ENCODE data around the gene SLC25A34. TPM values are rescaled to one million over a fixed set of nuclear protein-coding genes. Genes with fewer than 3 reads are reported as not detected.

Gene SLC25A34
- total RNA-seq, 4 donors from 2014 or later: 12.9 to 73.3 (median 36.2) TPM

GRCh38 chr1:15722411-15722810 lies 13.6 kb upstream of the SLC25A34 start:
- TF ChIP-seq POLR2AphosphoS5 (IDR thresholded peaks at IDR 0.05) (no peak), EP300 (IDR thresholded peaks at IDR 0.05; ENCODE audit: low read depth) (no peak), POLR2A (IDR thresholded peaks at IDR 0.05) (no peak), CTCF (IDR thresholded peaks at IDR 0.05) (no peak)
- DNase-seq: no peak
- H3K9me3 ChIP-seq: no peaks in the 10 kb centered on the region
- in situ Hi-C loops (cut with MboI; ENCODE audit: low pct_ligation_motif_present in 1 of 4, low pct_unique_long_range_greater_than_20kb in 1 of 4, low sequenced_read_pairs in 3 of 4) (no loop called here), intact Hi-C loops (cut with DNase I; ENCODE audit: low total_unique reads) (no loop called here)
- H3K27ac ChIP-seq: no peak overlapping the region
- no peak overlapping the region for H3K4me3 ChIP-seq
- H3K4me1 ChIP-seq: peaks cover 0 to 2% (median 0%) of the 10 kb centered on the region in 4 donors
- 94% methylated on average over 4 of the region's 4 CpGs; no CpG with 5 or more reads in 1 of the 2 donors for WGBS, 2 donors (ENCODE audit: low coverage in 1 of 2)
- H3K36me3 ChIP-seq: peaks cover 0 to 45% (median 15%) of the 10 kb centered on the region in 4 donors
- no peaks in the 10 kb centered on the region for H3K27me3 ChIP-seq

- intact Hi-C loops (cut with DNase I; ENCODE audit: low total_unique reads): no loop called here
- no peak for TF ChIP-seq POLR2AphosphoS5 (IDR thresholded peaks at IDR 0.05)
- TF ChIP-seq POLR2A (IDR thresholded peaks at IDR 0.05): no peak
- no peak for TF ChIP-seq EP300 (IDR thresholded peaks at IDR 0.05; ENCODE audit: low read depth)
- TF ChIP-seq CTCF (IDR thresholded peaks at IDR 0.05): no peak
- H3K36me3 ChIP-seq: peaks cover 0 to 45% (median 17%) of the 10 kb centered on the region in 4 donors
Measured at GRCh38 chr1:15722836-15723532, 13.1 kb upstream of the SLC25A34 start.

DNA sequence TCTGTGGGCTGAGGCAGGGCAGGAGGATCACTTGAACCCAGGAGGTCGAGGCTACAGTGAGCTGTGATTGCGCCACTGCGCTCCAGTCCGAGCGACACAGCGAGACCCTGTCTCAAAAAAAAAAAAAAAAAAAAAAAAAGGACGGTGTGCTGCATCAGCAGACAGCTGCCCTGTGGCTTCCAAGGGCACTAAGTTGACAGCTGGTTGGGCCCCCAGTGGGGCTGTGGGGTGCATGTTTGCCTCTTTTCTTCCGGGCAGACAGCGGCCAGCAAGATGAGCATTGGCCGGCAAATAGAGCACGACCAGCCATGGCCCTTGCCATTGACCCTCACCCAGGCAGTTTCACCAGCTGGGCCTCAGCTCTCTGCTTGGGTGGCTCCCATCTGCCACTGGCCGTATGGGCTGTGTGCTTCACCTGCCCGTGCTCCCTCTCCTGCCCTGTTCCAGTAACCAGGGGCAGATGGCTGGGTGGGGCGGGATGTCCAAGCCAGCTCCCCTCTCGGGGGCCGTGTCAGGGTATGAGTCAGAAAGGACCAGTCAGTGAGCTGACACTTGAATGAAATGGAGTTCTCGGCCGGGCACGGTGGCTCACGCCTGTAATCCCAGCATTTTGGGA lies 12.3 kb upstream of the SLC25A34 start:
- H3K27me3 ChIP-seq: no peaks in the 10 kb centered on the region
- H3K27ac ChIP-seq: no peak overlapping the region
- peaks cover 0 to 50% (median 20%) of the 10 kb centered on the region in 4 donors for H3K36me3 ChIP-seq
- H3K4me1 ChIP-seq: no peaks in the 10 kb centered on the region
- no peak overlapping the region for H3K4me3 ChIP-seq
- TF ChIP-seq POLR2AphosphoS5 (IDR thresholded peaks at IDR 0.05) (peak in 1 of 3 donors; percentile 13), CTCF (IDR thresholded peaks at IDR 0.05) (no peak)
- no peaks in the 10 kb centered on the region for H3K9me3 ChIP-seq
- 88 to 89% methylated on average over 6 to 19 of the region's 20 CpGs for WGBS, 2 donors (ENCODE audit: low coverage in 1 of 2)
- intact Hi-C loops (cut with DNase I; ENCODE audit: low total_unique reads): no loop called here
- in situ Hi-C loops (cut with MboI; ENCODE audit: low pct_ligation_motif_present in 1 of 4, low pct_unique_long_range_greater_than_20kb in 1 of 4, low sequenced_read_pairs in 3 of 4): no loop called here
- DNase-seq: no peak

More at GRCh38 chr1:15722836-15723532, 13.1 kb upstream of the SLC25A34 start:
- Histone ChIP-seq H3K4me1 (no peaks in the 10 kb centered on the region), H3K4me3 (no peak overlapping the region), H3K27me3 (no peaks in the 10 kb centered on the region), H3K9me3 (no peaks in the 10 kb centered on the region), H3K27ac (no peak overlapping the region)
- no peak for DNase-seq
- 85 to 89% methylated on average over 4 to 13 of the region's 13 CpGs for WGBS, 2 donors (ENCODE audit: low coverage in 1 of 2)
- in situ Hi-C loops (cut with MboI; ENCODE audit: low pct_ligation_motif_present in 1 of 4, low pct_unique_long_range_greater_than_20kb in 1 of 4, low sequenced_read_pairs in 3 of 4): no loop called here

DNA sequence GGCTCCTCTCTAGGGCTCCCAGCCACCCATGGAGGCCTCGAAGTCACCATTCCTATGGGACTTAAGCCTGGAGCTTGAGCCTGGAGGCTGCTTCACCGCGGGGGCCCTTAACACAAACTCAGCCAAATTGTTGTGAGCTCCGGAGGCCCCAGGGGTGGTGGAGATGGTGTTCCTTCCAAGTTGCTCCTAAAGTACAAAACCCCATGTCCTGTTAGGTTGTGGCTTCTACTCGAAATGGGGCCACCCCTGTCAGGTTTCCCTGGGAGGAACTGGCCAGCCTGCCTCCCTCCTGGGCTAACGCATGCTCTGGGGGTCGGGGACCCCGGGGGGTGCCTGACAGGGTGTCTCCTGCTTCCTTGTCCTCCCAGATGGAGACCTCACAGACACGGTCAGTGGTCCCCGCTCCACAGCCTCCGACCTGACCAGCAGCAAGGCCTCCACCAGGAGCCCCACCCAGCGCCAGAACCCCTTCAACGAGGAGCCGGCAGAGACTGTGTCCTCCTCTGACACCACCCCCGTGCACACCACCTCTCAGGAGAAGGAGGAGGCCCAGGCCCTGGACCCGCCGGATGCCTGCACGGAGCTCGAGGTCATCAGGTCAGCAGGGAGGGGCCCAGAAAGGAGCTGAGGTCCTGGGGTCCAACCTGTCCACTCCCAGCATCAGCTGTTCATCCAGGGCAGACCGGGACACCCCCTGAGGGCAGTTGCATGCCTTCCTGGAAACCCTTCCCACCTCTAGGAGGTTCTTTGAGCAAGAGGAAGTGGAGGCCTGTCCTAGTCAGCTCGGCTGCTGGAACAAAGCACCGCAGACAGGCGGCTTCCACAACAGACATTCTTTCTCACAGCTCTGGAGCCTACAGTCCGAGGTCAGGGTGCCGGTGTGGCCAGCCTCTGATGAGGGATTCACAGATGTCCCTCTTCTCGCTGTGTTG lies 10.8 kb upstream of the SLC25A34 start:
- H3K4me3 ChIP-seq: no peak overlapping the region
- no peaks in the 10 kb centered on the region for H3K9me3 ChIP-seq
- in situ Hi-C loops (cut with MboI; ENCODE audit: low pct_ligation_motif_present in 1 of 4, low pct_unique_long_range_greater_than_20kb in 1 of 4, low sequenced_read_pairs in 3 of 4): no loop called here
- WGBS, 2 donors (ENCODE audit: low coverage in 1 of 2): 84% methylated on average over 23 of the region's 26 CpGs; no CpG with 5 or more reads in 1 of the 2 donors
- H3K27me3 ChIP-seq: no peaks in the 10 kb centered on the region
- H3K36me3 ChIP-seq: peaks cover 0 to 46% (median 21%) of the 10 kb centered on the region in 4 donors
- intact Hi-C loops (cut with DNase I; ENCODE audit: low total_unique reads): no loop called here
- TF ChIP-seq EP300 (IDR thresholded peaks at IDR 0.05; ENCODE audit: low read depth) (no peak), POLR2A (IDR thresholded peaks at IDR 0.05) (no peak), POLR2AphosphoS5 (IDR thresholded peaks at IDR 0.05) (no peak), CTCF (IDR thresholded peaks at IDR 0.05) (no peak)
- DNase-seq: no peak
- H3K4me1 ChIP-seq: no peaks in the 10 kb centered on the region
- H3K27ac ChIP-seq: no peak overlapping the region
